DMS79 treated with DMSO at 0.1 percent for 48 hours (cell line): ENCODE data around the gene UBE2L3.
"Not testable (repeated sequence)": the region's sequence is repeated elsewhere in the genome, so short reads cannot be mapped to it uniquely, and the experiment has no call there.

Source experiments
- DNase-seq: peaks from one replicate; lab custom pipeline; 2025; lab: John Stamatoyannopoulos, UW

UBE2L3 gene

DNA sequence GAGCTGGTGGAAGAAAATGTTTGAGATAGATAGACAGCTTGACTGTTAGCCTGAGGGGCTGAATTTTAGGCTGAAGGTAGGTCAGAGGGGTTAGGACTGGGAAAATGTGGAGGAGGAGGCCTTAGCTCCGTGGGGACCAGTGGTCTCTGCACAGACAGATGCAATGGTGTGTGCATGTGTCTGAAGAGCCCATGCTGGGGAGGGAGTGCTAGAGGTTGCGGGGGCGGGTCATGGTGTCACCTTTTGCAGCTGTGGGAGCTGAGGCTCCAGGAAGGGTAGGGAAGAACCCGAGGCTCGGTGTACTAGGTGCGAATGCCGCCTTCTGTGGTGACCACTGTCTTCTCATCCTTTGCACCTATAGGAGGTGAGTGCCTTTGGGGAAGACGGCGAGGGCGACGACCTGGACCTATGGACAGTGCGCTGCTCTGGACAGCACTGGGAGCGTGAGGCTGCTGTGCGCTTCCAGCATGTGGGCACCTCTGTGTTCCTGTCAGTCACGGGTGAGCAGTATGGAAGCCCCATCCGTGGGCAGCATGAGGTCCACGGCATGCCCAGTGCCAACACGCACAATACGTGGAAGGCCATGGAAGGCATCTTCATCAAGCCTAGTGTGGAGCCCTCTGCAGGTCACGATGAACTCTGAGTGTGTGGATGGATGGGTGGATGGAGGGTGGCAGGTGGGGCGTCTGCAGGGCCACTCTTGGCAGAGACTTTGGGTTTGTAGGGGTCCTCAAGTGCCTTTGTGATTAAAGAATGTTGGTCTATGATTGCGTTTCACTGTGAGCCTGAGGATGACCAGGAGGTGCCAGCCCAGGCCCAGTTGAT lies 76.2 kb downstream of the UBE2L3 start:
- DNase-seq: no peak

DNA sequence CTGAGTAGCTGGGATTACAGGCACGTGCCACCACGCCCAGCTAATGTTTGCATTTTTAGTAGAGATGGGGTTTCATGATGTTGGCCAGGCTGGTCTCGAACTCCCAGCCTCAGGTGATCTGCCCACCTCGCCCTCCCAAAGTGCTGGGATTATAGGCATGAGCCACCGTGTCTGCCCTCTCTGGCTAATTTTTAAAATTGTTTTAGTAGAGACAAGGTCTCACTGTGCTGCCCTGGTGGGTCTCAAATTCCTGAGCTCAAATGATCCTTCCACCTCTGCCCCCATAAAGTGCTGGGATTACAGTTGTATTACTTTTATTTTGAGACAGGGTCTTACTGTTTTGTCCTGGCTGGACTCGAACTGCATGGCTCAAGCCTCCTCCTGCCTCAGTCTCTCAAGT lies 78.0 kb downstream of the UBE2L3 start:
- not testable (repeated sequence) for DNase-seq

DNA sequence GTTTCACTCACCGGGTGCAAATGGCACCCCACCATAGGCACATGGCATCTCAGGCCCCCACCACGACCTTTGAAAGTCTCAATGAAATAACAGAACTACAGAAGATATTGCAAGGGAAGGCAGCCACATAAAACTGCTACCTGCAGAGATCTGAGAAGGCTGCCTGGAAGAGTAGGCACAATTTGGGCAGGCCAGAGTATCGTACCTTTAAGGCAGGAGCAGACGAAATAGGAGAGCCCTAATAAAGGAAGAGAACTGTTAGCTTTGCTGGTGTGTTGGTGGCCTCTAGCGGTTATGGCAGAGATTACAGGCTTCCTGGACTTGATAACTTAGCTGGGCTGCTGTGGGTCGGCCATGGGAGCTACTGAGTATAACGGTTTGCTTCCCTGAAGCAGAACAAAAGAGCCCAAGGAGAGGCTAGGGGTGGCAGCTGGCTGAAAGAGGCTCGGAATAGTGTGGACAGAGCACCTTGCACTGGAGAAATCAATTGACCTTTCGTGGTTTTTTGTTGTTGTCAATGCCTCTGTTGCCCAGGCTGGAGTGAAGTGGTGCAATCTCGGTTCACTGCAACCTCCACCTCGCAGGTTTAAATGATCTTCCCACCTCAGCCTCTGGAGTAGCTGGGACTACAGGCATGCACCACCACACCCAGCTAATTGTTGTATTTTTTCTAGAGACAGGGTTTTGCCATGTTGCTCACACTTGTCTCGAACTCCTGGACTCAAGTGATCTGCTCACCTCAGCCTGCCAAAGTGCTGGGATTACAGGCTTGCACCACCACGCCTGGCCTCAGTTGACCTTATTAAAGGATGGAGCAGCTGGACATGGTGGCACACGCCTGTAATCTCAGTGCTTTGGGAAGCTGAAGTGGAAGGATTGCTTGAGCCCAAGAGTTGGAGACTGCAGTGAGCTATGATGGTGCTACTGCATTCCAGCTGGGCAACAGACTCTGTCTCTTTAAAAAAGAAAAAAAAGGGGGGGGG lies 79.4 kb downstream of the UBE2L3 start:
- peak; percentile 68 for DNase-seq

DNA sequence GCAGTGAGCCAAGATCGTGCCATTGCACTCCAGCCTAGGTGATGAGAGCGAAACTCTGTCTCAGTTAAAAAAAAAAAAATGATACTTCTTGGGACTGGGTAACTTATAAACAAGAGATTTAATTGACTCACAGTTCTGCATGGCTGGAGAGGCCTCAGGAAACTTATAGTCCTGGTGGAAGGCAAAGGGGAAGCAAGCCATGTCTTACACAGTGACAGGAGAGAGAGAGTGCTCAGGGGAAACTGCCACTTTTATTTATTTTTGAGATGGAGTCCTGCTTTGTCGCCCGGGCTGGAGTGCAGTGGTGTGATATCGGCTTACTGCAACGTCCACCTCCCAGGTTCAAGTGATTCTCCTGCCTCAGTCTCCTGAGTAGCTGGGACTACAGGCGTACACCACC lies 82.8 kb downstream of the UBE2L3 start:
- no peak for DNase-seq

DNA sequence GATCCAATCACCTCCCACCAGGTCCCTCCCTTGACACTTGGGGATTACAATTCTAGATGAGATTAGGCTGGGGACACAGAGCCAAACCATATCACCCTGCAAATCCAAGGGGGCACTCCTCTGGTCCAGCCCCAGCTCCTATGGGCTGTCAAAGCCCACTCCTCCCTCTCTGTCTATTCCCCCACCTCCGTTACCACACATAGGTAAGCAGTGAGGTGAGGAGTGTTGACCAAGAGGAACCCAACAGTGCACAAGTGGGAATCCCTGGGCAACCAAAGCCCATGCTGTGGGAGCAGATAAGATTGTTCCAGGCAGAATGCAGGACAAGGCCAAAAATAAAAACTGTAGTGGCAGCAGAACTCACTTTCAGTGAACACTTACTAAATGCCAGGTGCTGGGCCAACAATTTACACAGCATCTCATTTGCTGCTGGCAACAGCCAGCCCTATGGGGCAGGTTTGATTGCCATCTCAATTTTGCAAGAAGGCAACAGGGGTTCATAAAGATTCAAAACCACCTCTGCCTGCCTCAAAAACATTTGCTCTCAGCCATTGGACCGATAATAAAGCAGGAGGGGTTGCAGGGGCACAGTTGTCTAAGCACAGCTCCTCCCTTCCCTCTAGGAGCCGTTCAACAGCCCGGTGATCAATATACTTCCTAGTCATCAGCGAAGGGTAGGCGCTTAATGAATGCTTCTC lies 83.5 kb downstream of the UBE2L3 start:
- peak; percentile 15 for DNase-seq

DNA sequence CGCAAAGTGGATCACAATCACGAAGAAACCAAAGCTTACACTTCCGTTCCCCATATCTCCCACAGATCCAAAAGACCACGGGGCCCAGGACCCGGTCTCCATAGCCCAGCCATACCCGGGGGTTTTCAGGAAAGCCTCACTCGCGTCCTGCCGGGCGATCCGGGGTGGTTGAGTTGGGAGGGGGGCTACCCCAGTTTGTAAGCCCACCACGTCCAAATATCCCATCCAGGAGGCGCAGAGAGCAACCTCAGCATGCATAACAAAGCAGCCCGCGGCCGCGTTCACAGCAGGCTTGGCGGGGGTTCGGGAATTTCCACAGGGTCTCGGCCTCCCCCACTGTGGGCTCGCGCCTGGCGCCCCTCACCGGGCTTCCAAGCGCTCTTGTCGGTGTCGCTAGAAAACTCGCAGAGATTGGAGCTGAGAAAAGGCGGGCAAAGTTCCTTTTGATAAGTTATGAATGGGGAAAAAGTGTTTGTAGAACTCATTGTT lies 84.1 kb downstream of the UBE2L3 start:
- DNase-seq: no peak

DNA sequence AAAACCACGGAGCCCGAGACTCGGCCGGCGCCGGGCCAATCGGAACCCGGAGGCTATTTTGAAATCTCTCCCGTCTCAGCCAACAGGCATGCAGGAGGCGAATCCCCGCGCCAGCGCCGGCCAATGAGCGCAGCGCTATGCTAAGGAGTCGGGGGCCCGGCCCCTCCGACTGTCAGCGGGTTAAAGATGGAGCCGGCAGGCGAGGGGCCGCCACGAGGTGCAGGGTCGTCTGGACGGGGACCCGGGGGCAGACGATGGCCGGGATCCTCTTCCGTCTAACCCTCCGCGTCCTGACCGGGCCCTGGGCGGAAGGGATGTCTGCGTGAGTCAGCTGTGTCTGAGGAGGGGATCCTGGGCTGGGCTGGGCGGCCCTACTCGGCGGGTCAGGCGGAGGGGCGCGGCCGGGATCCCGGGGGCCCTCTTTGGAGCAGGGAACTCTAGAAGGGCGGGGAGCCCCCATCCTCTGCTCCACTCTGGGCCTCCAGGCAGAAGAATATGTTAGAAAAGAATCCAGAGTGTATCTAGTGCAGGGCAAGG lies 84.6 kb downstream of the UBE2L3 start:
- DNase-seq: peak; percentile 74

DNA sequence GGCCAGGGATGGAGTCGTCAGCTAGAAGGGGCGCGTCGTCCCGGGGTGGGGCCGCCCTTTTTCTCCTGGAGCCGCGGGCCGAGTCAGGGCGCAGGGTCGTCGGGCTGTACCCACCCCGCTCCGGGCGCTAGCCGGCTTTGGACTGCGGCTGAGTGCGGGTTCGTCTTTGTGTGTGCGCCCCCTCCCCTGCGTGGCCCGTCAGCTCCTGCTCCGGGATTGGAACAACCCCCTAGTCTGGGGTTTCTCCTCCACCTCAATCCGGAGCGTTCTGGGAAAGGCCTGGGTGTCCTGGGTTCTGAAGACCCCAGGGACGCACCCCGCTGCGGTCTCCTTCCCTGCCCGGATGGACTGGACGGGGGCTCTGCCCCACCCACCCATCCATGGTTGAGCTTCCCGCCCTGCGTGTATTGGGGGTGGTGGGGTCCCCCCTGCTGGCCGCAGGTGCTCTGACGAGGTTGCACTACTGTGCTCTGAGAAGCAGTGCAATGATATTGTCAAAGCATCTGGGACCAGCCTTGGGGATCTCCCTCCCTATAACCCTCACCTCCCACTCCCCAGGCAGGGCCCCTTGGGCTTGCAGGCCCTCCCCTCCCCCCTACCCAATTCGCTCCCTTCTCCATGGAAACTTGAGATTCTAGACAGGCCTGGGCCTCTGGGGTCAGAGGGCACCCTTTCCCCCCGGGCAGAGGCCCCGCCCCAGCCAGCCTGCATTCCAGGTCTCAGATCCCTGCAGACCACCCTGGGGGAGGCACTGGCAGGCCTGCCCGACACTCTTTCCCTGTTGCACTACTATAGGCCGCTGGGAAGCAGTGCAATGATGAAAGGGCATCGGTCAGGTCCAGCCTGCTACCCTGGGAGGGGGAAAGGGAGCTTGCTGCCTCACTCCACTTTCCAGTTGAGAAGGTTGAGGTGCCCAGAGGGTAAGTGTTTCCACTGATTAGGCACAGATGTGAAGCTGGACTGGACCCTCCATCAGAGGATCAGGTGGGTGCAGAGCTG lies 85.3 kb downstream of the UBE2L3 start:
- DNase-seq: no peak

DNA sequence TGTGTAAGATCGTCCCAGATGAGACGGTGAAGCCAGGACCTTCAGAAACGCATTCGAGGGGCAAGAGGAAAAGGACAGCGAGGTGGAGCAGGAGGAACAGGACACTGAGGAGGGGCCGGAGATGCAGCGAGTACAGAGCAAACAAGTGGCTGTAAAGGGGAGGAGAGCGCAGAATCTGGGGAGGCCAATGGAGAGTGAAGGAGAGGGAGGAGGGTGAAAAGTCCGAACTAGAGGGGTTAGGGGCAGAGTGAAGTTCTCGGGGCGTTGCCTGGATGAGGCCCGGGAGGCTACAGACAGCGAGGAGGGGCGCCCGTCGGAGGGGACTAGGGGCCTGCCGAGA lies 89.5 kb downstream of the UBE2L3 start:
- DNase-seq: no peak

DNA sequence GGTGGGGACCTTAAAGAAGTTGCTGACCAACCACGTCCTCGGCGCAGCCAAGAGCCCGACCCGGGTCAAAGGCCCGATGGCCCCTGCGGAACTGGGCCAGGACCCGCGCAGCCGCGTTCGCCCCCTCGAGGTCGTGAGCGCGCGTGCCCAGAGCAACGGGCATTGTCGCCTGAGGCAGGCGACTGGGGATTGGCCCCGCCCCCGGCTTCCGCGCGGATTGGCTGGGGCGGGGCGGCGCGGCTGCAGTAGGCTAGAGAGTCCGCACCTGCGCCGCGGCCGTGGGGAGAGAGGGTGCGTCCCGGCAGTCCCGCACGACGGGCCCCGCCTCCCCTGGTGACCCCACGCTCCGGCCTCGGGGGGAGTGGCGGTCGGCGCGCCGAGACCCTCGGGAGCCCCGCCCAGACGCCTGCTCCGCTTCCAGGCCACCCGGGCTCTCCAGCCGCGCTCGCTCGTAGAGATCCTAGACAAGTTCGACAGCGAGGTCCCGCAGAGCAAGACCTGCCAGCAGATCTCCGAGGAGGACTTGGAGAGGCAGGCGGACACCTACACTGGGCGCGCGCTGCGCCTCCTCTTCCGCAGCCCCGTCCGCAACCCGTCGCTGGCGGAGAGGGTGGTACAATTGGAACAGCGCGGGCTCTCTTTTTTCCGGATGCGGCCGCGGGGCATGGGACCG lies 90.0 kb downstream of the UBE2L3 start:
- DNase-seq: peak; percentile 58

DNA sequence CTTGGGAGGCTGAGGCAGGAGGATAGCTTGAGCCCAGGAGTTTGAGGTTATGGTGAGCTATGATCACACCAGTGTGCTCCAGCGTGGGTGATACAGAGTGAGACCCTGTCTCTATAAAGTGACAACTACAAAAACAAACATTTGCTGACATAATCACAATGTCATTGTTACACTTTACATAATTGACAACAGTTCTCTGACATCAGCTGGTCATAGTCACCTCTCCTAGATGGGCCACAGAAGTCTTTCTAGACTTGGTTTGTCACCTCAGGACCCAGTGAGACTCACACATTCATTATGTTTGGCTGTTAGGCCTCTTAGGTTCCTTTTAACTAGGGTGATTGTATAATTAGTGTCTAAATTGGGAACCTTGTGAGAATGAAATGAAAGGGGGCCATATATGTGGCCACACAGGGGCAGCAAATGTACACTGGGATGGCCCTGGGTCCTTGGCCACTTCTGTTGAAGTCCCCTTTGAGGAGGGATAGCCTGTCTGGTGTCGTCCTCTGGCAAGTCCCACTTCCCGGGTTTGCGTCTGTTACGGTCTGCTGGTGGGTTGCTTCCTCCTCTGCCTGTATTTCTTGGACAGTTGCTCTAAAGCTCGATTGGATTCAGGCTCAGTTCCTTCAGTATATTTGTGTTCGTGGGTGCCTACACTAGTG lies 92.5 kb downstream of the UBE2L3 start:
- DNase-seq: no peak

DNA sequence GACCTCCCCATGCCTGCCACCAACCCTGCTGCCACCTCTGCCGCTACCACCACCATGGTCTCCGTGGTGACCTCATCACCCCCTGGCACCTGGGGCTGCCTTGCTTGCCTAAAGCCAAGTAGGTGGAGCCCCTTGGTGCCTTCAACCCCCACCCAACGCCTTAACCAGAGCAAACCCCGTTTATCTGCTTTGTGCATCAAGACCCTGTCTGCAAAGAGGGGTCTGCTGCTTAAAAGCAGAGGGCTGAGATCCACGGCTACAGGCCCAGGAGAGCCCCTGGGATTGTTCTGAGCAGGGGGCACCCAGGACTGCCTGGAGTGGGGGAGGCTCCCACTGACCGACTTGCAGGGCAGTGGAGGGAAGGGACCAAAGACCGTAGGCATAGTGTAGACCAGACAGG lies 93.4 kb downstream of the UBE2L3 start:
- DNase-seq: no peak

DNA sequence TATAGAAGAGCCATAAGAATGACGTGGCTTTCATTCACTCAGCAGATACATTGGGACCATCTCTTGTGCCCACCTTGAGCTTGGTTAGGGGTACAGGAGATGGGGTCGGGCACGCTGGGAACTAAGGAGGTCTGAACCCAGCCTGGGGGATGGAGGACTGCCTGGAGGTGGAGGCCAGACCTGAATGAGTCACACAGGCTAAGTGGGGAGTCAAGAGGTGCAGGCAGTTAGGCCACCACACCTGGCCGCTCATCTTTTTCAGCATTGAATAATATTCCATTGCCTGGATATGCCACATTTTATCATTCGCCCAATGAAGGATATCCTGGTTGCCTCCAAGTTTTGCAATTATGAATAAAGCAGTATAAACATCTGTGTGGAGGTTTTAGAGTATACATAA lies 94.5 kb downstream of the UBE2L3 start:
- DNase-seq: no peak

DNA sequence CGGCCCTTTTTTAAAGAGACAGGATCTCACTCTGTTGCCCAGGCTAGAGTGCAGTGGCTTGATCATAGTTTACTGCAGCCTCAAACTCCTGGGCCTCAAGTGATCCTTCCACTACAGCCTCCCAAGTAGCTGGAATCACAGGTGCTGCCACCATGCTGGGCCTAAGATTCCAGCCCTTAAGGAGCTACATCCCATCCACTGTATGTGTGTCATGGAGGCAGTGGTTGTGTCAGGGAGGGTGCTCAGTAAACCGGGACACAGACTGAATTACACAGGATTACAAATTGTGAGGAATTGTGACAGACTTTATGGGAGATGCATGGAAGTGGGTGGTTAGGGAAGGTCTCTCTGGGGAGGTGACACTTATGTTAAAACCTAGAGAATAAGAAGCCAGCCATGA lies 96.2 kb downstream of the UBE2L3 start:
- DNase-seq: no peak

DNA sequence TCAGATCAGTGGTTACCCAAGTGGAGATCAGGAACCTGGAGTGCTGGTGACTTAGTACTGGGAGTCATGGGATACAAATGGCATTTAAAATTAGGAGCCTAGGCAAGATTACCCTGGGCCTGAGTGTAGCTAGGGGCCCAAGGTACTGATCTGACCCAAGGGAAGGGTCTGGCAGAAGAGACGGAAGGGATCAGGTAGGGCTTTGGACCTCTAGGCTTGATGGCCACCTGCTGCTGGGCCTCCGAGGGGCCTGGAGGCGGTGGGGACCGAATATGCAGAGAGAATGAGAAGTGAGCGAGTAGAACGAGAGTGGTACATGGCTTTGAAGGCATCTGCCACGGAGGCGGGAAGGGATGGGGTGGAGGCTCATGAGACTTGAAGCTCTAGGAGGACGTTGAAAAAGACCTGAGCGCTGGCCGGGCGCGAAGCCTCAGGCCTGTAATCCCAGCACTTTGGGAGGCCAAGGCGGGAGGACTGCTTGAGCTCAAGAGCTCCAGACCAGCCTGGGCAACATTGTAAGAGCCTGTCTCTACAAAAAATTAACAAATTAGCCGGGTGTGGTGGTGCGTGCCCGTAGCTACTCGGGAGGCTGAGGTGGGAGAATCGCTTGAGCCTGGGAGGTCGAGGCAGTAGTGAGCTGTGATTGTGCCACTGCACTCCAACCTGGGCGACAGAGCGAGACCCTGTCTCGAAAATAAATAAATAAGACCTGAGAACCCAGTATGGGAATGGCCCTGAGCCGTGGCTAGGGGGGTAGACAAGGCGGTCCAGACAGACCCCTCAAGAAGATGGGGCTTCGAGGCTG lies 97.7 kb downstream of the UBE2L3 start:
- no peak for DNase-seq

DNA sequence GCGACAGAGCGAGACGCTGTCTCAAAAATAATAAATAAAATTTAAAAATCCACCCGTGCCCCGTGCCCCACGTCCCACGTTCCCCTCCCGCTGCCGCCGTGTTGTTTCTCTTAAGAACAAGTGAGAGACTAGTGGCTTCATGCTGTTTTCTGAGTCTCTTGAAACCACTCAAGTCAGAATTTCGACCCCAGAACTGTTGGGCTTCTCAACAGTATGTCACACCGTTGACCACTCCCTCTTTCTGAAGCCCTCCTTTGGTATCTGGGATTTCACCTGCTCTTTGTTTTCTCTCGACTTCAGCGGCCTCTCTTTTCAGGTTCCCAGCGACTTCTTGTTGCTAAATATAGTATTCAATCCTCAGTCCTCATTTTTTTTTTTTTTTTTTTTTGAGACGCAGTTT lies 99.3 kb downstream of the UBE2L3 start:
- DNase-seq: no peak

DNA sequence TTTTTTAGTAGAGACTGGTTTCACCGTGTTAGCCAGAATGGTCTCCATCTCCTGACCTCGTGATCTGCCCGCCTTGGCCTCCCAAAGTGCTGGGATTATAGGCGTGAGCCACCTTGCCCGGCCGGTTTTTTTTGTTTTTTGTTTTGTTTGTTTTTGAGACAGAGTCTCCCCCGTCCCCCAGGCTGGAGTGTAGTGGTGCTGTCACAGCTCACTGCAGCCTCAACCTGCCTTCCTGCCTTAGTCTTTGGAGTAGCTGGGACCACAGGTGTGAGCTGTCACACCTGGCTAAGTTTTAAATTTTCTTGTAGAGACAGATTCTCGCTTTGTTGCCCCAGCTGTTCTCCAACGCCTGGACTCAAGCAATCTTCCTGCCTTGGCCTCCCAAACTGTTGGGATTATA lies 101.5 kb downstream of the UBE2L3 start:
- peak; percentile 23 for DNase-seq

DNA sequence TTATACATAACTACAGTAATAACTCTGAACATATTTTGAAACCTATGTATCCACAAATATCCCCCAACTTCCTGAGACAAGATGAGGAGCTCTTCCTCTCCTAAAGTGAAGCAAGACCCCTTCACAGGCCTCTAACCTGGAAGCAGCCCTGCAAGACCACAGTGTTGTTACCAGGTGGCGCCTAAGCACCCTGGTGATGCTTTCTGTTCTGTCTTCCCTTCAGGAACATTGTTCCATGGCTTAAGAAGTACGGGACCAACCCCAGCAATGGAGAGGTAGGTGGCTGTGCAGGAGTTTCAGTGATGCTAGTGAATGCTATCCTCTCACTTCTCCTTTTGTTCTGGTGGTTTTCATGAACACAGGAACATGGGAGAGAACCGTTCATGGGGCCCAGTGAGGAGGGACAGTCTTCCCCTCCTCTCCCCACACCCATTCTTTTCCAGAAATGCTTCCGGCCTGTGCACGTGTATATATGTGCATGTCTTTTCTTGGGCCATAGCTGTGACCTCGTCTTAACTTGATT lies 104.7 kb downstream of the UBE2L3 start:
- DNase-seq: no peak
